Activated naive CD4-positive, alpha-beta T cell treated with anti-CD3 and anti-CD28 coated beads, Interleukin-2, amount 10 ng/mL, durations not matched to agents 5 hours and 36 hours (primary cell): ENCODE measurements around the gene SNX8. TPM values are rescaled to one million over a fixed set of nuclear protein-coding genes. Genes with fewer than 3 reads are reported as not detected.

ENCODE experiments used
- microRNA-seq: library from miRNA; unstranded; fragments of <30 nt; microRNA quantifications from one replicate; pipeline ENCODE4 v1.2.0, GENCODE V29; 2022; ENCODE audit warnings: borderline microRNAs expressed, borderline replicate concordance
- total RNA-seq, 2 experiments: library from RNA; stranded (reverse); gene quantifications; one replicate each; pipeline ENCODE4 v1.2.3, GENCODE V29; 2021

Gene SNX8
- total RNA-seq = 10 to 100 TPM; 25.8 to 26.0 TPM

GRCh38 chr7:2314209-2314955 lies at the start of gene SNX8:
TSS of gene SNX8 (minus strand) at chr7:2314441. CDS start at chr7:2314421, 20 bp downstream.

GRCh38 chr7:2354186-2354938 lies 40.1 kb upstream of the SNX8 start, which contains the start of gene EIF3B:
TSS of gene EIF3B (plus strand) at chr7:2354827. CDS start at chr7:2354922, 95 bp downstream.

GRCh38 chr7:2241580-2242540 lies 72.4 kb downstream of the SNX8 start, which contains the start of the genes MRM2 and NUDT1:
TSS of gene MRM2 (minus strand) at chr7:2242205. CDS start at chr7:2242169, 36 bp downstream.
TSS of gene NUDT1 (plus strand) at chr7:2242226. CDS start at chr7:2244575, 2,349 bp downstream.

GRCh38 chr7:2232766-2233520 lies 81.3 kb downstream of the SNX8 start, which contains the start of gene MAD1L1:
TSS of gene MAD1L1 (minus strand) at chr7:2232945. CDS start at chr7:2230133, 2,812 bp downstream.

Small RNAs within 50 kb of the gene (microRNA-seq; reads per million reads assigned to microRNA genes)
- gene MIR6836 = not detected

Other genes with a start within 250 kb of the SNX8 start
- 100 to 1,000 TPM; 139 to 146 TPM for gene MAD1L1, start 81.5 kb downstream of the SNX8 start, total RNA-seq
- gene MRM2, start 72.2 kb downstream of the SNX8 start, total RNA-seq = 10 to 100 TPM; 22.4 to 23.6 TPM
- 10 to 100 TPM; 69.1 to 72.7 TPM for gene NUDT1, start 72.2 kb downstream of the SNX8 start, total RNA-seq
- 100 to 1,000 TPM; 150 to 154 TPM for gene EIF3B, start 40.4 kb upstream of the SNX8 start, total RNA-seq
- 10 to 100 TPM; 22.6 to 23.1 TPM for gene CHST12, start 89.2 kb upstream of the SNX8 start, total RNA-seq
- gene GRIFIN, start 162.0 kb upstream of the SNX8 start, total RNA-seq = not detected
- gene LFNG, start 205.3 kb upstream of the SNX8 start, total RNA-seq = 10 to 100 TPM; 99.5 to 99.9 TPM
- 10 to 100 TPM; 31.6 to 33.4 TPM for gene BRAT1, start 241.1 kb upstream of the SNX8 start, total RNA-seq
- gene IQCE, start 244.5 kb upstream of the SNX8 start, total RNA-seq = 10 to 100 TPM in 1 of 2 experiments, 1 to 10 TPM in 1; 7.5 to 13.7 TPM